Vagina (tissue), 2 donors: Measurements from ENCODE around the gene TOR3A.

Experiments used
- CTCF ChIP-seq, 3 experiments: fragments of 450-650 bp in 2 of 3; fragments of 200-600 bp in 1 of 3; sonication (generic) in 1 of 3; IDR thresholded peaks; one replicate each; pipeline ENCODE4 v1.5.1; 2017 to 2019; ENCODE audit warnings: antibody characterized with exemption in 3 of 3, mild to moderate bottlenecking in 2 of 3, moderate library complexity in 2 of 3
- POLR2A ChIP-seq, 2 donors: fragments of 450-650 bp; IDR thresholded peaks; one replicate each; pipeline ENCODE4 v1.6.1; 2017; ENCODE audit warnings: antibody characterized with exemption in 2 of 2, mild to moderate bottlenecking in 2 of 2, moderate library complexity in 2 of 2
- POLR2AphosphoS5 ChIP-seq, 2 donors: sonication (generic); formaldehyde crosslinking; IDR thresholded peaks; one replicate each; pipeline ENCODE4 v1.9.0; 2017; ENCODE audit warnings: antibody characterized with exemption in 2 of 2, mild to moderate bottlenecking in 2 of 2, low read depth in 1 of 2; ENCODE audit not compliant: insufficient read depth in 1 of 2

GRCh38 chr1:179083533-179083932 lies 1.7 kb downstream of the TOR3A start:
- no peak for TF ChIP-seq POLR2A (IDR thresholded peaks at IDR 0.05)
- TF ChIP-seq CTCF (IDR thresholded peaks at IDR 0.05), result no peak
- no peak for TF ChIP-seq POLR2AphosphoS5 (IDR thresholded peaks at IDR 0.05; ENCODE audit: insufficient read depth in 1 of 2, low read depth in 1 of 2)
